GM19193 (cell line): ENCODE results near the gene FYN.

Source experiments
- POLR2A ChIP-seq: IDR thresholded peaks from 4 replicates; pipeline ENCODE4 v1.6.1; 2011; ENCODE audit not compliant: insufficient read depth, insufficient read length; ENCODE audit errors: extremely low read depth

Gene FYN

GRCh38 chr6:111758608-111759329 is 114.5 kb downstream of the FYN start:
- TF ChIP-seq POLR2A = no peak

- TF ChIP-seq POLR2A = no peak
These were observed 115.9 kb downstream of the FYN start for GRCh38 chr6:111757342-111757741.

- no peak for TF ChIP-seq POLR2A
These were observed 118.8 kb downstream of the FYN start for GRCh38 chr6:111754423-111754822.

GRCh38 chr6:111753573-111753972 is 119.7 kb downstream of the FYN start:
- no peak for TF ChIP-seq POLR2A

GRCh38 chr6:111752476-111752875 is 120.8 kb downstream of the FYN start:
- no peak for TF ChIP-seq POLR2A

GRCh38 chr6:111750753-111751673 is 122.2 kb downstream of the FYN start:
- TF ChIP-seq POLR2A = no peak

- no peak for TF ChIP-seq POLR2A
These were observed 123.1 kb downstream of the FYN start for GRCh38 chr6:111750153-111750552.

- no peak for TF ChIP-seq POLR2A
These were observed 125.0 kb downstream of the FYN start for GRCh38 chr6:111748231-111748647.

- no peak for TF ChIP-seq POLR2A
These were observed 125.4 kb downstream of the FYN start for GRCh38 chr6:111747829-111748228.

GRCh38 chr6:111747396-111747795 is 125.9 kb downstream of the FYN start:
- no peak for TF ChIP-seq POLR2A

- TF ChIP-seq POLR2A = no peak
These were observed 126.3 kb downstream of the FYN start for GRCh38 chr6:111746983-111747382.

- TF ChIP-seq POLR2A = no peak
These were observed 127.6 kb downstream of the FYN start for GRCh38 chr6:111745636-111746035.

GRCh38 chr6:111745186-111745585 is 128.1 kb downstream of the FYN start:
- no peak for TF ChIP-seq POLR2A

GRCh38 chr6:111743862-111744692 is 129.2 kb downstream of the FYN start:
- no peak for TF ChIP-seq POLR2A

- no peak for TF ChIP-seq POLR2A
These were observed 129.9 kb downstream of the FYN start for GRCh38 chr6:111743360-111743759.

GRCh38 chr6:111741177-111741952 is 131.9 kb downstream of the FYN start:
- TF ChIP-seq POLR2A = no peak
